HepG2 (cell line): Measurements from ENCODE around the gene GIPC2. TPM values are rescaled to one million over a fixed set of nuclear protein-coding genes. Genes with fewer than 3 reads are reported as not detected.
A peak's percentile ranks its signal among the peaks of the same experiment; 100 is the strongest.

ENCODE experiments used
- BCL6 ChIP-seq: IDR thresholded peaks from 2 replicates; pipeline ENCODE4 v1.6.1; 2016; ENCODE audit warnings: missing genetic modification reagents, missing compliant biosample characterization
- CBFB ChIP-seq: sonication (generic); formaldehyde crosslinking; IDR thresholded peaks from 2 replicates; pipeline ENCODE4 v1.4.0; 2020; ENCODE audit warnings: missing genetic modification reagents
- CBX1 ChIP-seq: IDR thresholded peaks from one replicate; pipeline ENCODE4 v1.6.1; 2016; ENCODE audit warnings: antibody characterized with exemption, low read depth
- EP300 ChIP-seq, 3 experiments: sonication (generic) in 1 of 3; formaldehyde crosslinking in 1 of 3; IDR thresholded peaks; 2 replicates each; pipeline versions ENCODE4 v1.5.1 to v1.6.1; 2011 to 2020; ENCODE audit warnings: low read depth in 2 of 3, low read length in 2 of 3, borderline replicate concordance in 1 of 3, improper control_type of control experiment in 1 of 3, mild to moderate bottlenecking in 1 of 3, missing genetic modification reagents in 1 of 3, moderate library complexity in 1 of 3
- GATAD2A ChIP-seq: IDR thresholded peaks from 2 replicates; pipeline ENCODE4 v1.6.1; 2016
- KDM4B ChIP-seq: sonication (generic); formaldehyde crosslinking; IDR thresholded peaks from 2 replicates; pipeline ENCODE4 v1.4.0; 2020; ENCODE audit warnings: missing genetic modification reagents
- REL ChIP-seq: sonication (generic); formaldehyde crosslinking; conservative IDR thresholded peaks from 2 replicates; pipeline ENCODE4 v1.8.0; 2022; ENCODE audit warnings: mild to moderate bottlenecking, missing genetic modification reagents, moderate library complexity
- SMARCE1 ChIP-seq: fragments of 450-650 bp; IDR thresholded peaks from 2 replicates; pipeline ENCODE4 v1.6.1; 2017; ENCODE audit warnings: borderline replicate concordance
- SRSF4 ChIP-seq: fragments of 200-400 bp; formaldehyde crosslinking; IDR thresholded peaks from one replicate; pipeline ENCODE4 v1.6.1; 2018; ENCODE audit warnings: mild to moderate bottlenecking, low read depth, low read length, moderate library complexity; ENCODE audit not compliant: poor library complexity, severe bottlenecking
- TCF12 ChIP-seq, 2 experiments: fragments of 450-650 bp in 1 of 2; sonication (generic) in 1 of 2; formaldehyde crosslinking in 1 of 2; IDR thresholded peaks; 2 replicates each; pipeline versions ENCODE4 v1.6.1 to v1.8.0; 2017 to 2022; ENCODE audit warnings: antibody characterized with exemption in 1 of 2, mild to moderate bottlenecking in 1 of 2, missing genetic modification reagents in 1 of 2, moderate library complexity in 1 of 2
- ZFP90 ChIP-seq: sonication (generic); formaldehyde crosslinking; IDR thresholded peaks from 2 replicates; pipeline ENCODE4 v1.8.0; 2022; ENCODE audit warnings: missing genetic modification reagents, mild to moderate bottlenecking, inconsistent platforms, borderline replicate concordance
- ZMYM2 ChIP-seq: sonication (generic); formaldehyde crosslinking; IDR thresholded peaks from 2 replicates; pipeline ENCODE4 v1.8.0; 2022; ENCODE audit warnings: mild to moderate bottlenecking, missing genetic modification reagents
- ZNF260 ChIP-seq: sonication (generic); formaldehyde crosslinking; IDR thresholded peaks from 2 replicates; pipeline ENCODE4 v1.4.0; 2020; ENCODE audit warnings: missing genetic modification reagents, low read depth, mild to moderate bottlenecking, borderline replicate concordance
- ZNF557 ChIP-seq: sonication (generic); formaldehyde crosslinking; IDR thresholded peaks from 2 replicates; pipeline ENCODE4 v1.4.0; 2020; ENCODE audit warnings: missing genetic modification reagents
- ZNF839 ChIP-seq: sonication (generic); formaldehyde crosslinking; IDR thresholded peaks from 2 replicates; pipeline ENCODE4 v1.4.0; 2020; ENCODE audit warnings: missing genetic modification reagents, mild to moderate bottlenecking, borderline replicate concordance
- polyA plus RNA-seq, 8 experiments: library from polyadenylated mRNA; depleted of rRNA in 3 of 8; stranded (reverse) in 7 of 8; unstranded in 1 of 8; fragments of >200 nt; fragmentation: Illumina TruSeq in 4 of 8; extraction: Trizol in 4 of 8; gene quantifications; 2 replicates each; pipeline versions ENCODE4 v1.2.1 to v1.2.3, GENCODE V29; 2011 to 2016; ENCODE audit warnings: low read depth in 4 of 8, missing spikeins in 1 of 8, mixed read lengths in 1 of 8; ENCODE audit not compliant: insufficient read depth in 1 of 8
- total RNA-seq, 5 experiments: library from RNA; depleted of rRNA; stranded (reverse); fragments of >200 nt; fragmentation: Illumina TruSeq; extraction: Trizol; gene quantifications; 2 replicates each; pipeline ENCODE4 v1.2.3, GENCODE V29; 2016; ENCODE audit warnings: low read depth in 1 of 5
- TF ChIP-seq, protein P1 (sequence below): sonication (generic); formaldehyde crosslinking; IDR thresholded peaks from 2 replicates; pipeline ENCODE4 v1.5.0; 2020; ENCODE audit warnings: mild to moderate bottlenecking, missing genetic modification reagents, borderline replicate concordance
- TF ChIP-seq, protein P2 (sequence below): sonication (generic); formaldehyde crosslinking; IDR thresholded peaks from 2 replicates; pipeline ENCODE4 v1.8.1; 2023; ENCODE audit warnings: missing genetic modification reagents, inconsistent platforms, borderline replicate concordance
- TF ChIP-seq, protein P3 (sequence below): IDR thresholded peaks from 2 replicates; pipeline ENCODE4 v1.6.1; 2012; ENCODE audit warnings: low read depth, low read length, improper control_type of control experiment
- TF ChIP-seq, protein P4 (sequence below): sonication (generic); formaldehyde crosslinking; IDR thresholded peaks from 2 replicates; pipeline ENCODE4 v1.9.0; 2021; ENCODE audit warnings: missing genetic modification reagents, mild to moderate bottlenecking, borderline replicate concordance

Gene GIPC2
- total and polyA plus RNA-seq, 2 of the 13 experiments (the other 11 are each of a cell fraction or from before 2014, with no cell fraction given), result 6.1 to 21.6 TPM

DNA sequence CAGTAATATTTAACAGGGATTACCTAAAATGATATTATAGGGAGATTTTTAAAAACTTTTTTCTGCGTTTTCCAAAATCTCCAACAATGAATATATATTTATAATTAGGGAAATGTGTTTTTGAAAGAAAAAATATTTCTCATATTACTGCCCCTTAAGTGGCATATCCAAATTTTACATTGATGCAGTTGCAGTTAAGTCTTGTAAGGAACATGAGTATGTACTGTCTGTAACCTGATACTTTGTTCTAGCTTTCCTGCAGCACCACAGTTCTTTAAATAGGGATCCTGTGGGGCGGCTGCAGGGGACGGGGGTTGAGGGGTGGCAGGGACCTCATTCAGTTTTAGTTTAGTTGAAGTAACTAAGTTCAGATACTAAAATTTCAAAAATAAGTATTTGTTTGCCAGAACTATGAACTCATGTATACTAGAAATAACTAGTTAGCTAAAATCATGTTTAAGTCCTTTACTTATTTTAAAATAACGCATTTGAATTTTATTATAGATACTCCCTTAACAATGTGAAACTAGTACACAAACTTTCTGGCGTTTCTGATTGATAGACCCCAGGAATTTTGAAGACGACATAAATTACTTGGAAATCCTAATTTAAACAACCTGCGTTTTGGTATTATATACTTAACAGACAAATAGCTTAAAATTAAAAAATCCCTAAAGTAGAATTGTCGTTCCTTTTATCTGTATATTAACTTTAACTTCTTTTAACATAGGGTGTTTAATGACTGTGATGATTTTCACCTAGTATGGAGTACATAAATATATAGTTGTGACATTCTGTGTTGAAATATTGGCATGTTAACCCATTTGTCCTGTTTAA is 41.7 kb upstream of the GIPC2 start (continued):
- TF ChIP-seq, protein P1, sequence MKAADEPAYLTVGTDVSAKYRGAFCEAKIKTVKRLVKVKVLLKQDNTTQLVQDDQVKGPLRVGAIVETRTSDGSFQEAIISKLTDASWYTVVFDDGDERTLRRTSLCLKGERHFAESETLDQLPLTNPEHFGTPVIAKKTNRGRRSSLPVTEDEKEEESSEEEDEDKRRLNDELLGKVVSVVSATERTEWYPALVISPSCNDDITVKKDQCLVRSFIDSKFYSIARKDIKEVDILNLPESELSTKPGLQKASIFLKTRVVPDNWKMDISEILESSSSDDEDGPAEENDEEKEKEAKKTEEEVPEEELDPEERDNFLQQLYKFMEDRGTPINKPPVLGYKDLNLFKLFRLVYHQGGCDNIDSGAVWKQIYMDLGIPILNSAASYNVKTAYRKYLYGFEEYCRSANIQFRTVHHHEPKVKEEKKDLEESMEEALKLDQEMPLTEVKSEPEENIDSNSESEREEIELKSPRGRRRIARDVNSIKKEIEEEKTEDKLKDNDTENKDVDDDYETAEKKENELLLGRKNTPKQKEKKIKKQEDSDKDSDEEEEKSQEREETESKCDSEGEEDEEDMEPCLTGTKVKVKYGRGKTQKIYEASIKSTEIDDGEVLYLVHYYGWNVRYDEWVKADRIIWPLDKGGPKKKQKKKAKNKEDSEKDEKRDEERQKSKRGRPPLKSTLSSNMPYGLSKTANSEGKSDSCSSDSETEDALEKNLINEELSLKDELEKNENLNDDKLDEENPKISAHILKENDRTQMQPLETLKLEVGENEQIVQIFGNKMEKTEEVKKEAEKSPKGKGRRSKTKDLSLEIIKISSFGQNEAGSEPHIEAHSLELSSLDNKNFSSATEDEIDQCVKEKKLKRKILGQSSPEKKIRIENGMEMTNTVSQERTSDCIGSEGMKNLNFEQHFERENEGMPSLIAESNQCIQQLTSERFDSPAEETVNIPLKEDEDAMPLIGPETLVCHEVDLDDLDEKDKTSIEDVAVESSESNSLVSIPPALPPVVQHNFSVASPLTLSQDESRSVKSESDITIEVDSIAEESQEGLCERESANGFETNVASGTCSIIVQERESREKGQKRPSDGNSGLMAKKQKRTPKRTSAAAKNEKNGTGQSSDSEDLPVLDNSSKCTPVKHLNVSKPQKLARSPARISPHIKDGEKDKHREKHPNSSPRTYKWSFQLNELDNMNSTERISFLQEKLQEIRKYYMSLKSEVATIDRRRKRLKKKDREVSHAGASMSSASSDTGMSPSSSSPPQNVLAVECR (CRISPR knock-in tag), result no peak
- TF ChIP-seq ZNF260 (CRISPR knock-in tag) (no peak), BCL6 (CRISPR knock-in tag) (no peak), EP300 (IDR thresholded peaks at IDR 0.05; ENCODE audit: low read depth in 2 of 2, low read length in 2 of 2) (0 out of 4 replicates have a peak, but pooled peaks of 1 of the 2 experiments have one; percentile 2), EP300 (CRISPR knock-in tag; IDR thresholded peaks at IDR 0.05; ENCODE audit: borderline replicate concordance) (no peak), ZFP90 (CRISPR knock-in tag) (no peak), ZNF839 (CRISPR knock-in tag) (no peak), SRSF4 (peak; percentile 64), CBX1 (peak; percentile 87), ZNF557 (CRISPR knock-in tag) (no peak), SMARCE1 (no peak), TCF12 (IDR thresholded peaks at IDR 0.05) (no peak), TCF12 (CRISPR knock-in tag; IDR thresholded peaks at IDR 0.05) (no peak), GATAD2A (CRISPR knock-in tag) (peak; percentile 15; the same call in 1 of the 2 replicates), REL (CRISPR knock-in tag) (no peak), ZMYM2 (no peak), CBFB (CRISPR knock-in tag) (no peak), KDM4B (CRISPR knock-in tag) (no peak)
- TF ChIP-seq, protein P2, sequence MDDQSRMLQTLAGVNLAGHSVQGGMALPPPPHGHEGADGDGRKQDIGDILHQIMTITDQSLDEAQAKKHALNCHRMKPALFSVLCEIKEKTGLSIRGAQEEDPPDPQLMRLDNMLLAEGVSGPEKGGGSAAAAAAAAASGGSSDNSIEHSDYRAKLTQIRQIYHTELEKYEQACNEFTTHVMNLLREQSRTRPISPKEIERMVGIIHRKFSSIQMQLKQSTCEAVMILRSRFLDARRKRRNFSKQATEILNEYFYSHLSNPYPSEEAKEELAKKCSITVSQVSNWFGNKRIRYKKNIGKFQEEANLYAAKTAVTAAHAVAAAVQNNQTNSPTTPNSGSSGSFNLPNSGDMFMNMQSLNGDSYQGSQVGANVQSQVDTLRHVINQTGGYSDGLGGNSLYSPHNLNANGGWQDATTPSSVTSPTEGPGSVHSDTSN (CRISPR knock-in tag), result no peak
- TF ChIP-seq, protein P3, sequence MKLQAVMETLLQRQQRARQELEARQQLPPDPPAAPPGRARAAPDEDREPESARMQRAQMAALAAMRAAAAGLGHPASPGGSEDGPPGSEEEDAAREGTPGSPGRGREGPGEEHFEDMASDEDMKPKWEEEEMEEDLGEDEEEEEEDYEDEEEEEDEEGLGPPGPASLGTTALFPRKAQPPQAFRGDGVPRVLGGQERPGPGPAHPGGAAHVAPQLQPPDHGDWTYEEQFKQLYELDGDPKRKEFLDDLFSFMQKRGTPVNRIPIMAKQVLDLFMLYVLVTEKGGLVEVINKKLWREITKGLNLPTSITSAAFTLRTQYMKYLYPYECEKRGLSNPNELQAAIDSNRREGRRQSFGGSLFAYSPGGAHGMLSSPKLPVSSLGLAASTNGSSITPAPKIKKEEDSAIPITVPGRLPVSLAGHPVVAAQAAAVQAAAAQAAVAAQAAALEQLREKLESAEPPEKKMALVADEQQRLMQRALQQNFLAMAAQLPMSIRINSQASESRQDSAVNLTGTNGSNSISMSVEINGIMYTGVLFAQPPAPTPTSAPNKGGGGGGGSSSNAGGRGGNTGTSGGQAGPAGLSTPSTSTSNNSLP, result peak; percentile 76
- TF ChIP-seq, protein P4, sequence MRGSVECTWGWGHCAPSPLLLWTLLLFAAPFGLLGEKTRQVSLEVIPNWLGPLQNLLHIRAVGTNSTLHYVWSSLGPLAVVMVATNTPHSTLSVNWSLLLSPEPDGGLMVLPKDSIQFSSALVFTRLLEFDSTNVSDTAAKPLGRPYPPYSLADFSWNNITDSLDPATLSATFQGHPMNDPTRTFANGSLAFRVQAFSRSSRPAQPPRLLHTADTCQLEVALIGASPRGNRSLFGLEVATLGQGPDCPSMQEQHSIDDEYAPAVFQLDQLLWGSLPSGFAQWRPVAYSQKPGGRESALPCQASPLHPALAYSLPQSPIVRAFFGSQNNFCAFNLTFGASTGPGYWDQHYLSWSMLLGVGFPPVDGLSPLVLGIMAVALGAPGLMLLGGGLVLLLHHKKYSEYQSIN, result no peak
